Upper lobe of left lung (tissue), 6 donors: ENCODE results near the gene CD58. TPM values are rescaled to one million over a fixed set of nuclear protein-coding genes. Genes with fewer than 3 reads are reported as not detected.

Source experiments
- ATAC-seq, 2 donors: fragments of 200-7000 bp; cut with Tn5 transposase; one replicate each; pipeline ENCODE4 v1.9.1; 2022; ENCODE audit warnings: mild to moderate bottlenecking in 2 of 2, moderate library complexity in 2 of 2; ENCODE audit not compliant: low FRiP score in 2 of 2
- DNase-seq, 2 donors: peaks; one replicate each; pipeline ENCODE4 v3.0.0-alpha.2; 2019 to 2020
- H3K27ac ChIP-seq, 4 donors: fragments of 200-600 bp; sonication (generic); one replicate each; pipeline ENCODE4 v1.5.1; 2016 to 2019
- H3K27me3 ChIP-seq, 4 donors: fragments of 200-600 bp; sonication (generic); one replicate each; pipeline ENCODE4 v1.5.1; 2017 to 2019
- H3K36me3 ChIP-seq, 4 donors: fragments of 200-600 bp; sonication (generic); one replicate each; pipeline ENCODE4 v1.5.1; 2016 to 2019
- H3K4me1 ChIP-seq, 4 donors: fragments of 200-600 bp; sonication (generic); one replicate each; pipeline ENCODE4 v1.5.1; 2018 to 2019
- H3K4me3 ChIP-seq, 4 donors: fragments of 200-600 bp; sonication (generic); one replicate each; pipeline ENCODE4 v1.5.1; 2017 to 2019; ENCODE audit warnings: mild to moderate bottlenecking in 2 of 4, moderate library complexity in 1 of 4
- H3K9me3 ChIP-seq, 4 donors: fragments of 200-600 bp; sonication (generic); one replicate each; pipeline ENCODE4 v1.5.1; 2018 to 2019
- EP300 ChIP-seq, 4 donors: sonication (generic); formaldehyde crosslinking; IDR thresholded peaks; one replicate each; pipeline ENCODE4 v1.5.1; 2017; ENCODE audit warnings: antibody characterized with exemption in 4 of 4, control low read depth in 2 of 4
- POLR2A ChIP-seq, 4 donors: fragments of 450-650 bp; IDR thresholded peaks; one replicate each; pipeline ENCODE4 v1.5.1; 2016 to 2017; ENCODE audit warnings: antibody characterized with exemption in 4 of 4, mild to moderate bottlenecking in 2 of 4
- POLR2AphosphoS5 ChIP-seq, 2 donors: sonication (generic); formaldehyde crosslinking; IDR thresholded peaks; one replicate each; pipeline ENCODE4 v1.5.1; 2017; ENCODE audit warnings: antibody characterized with exemption in 2 of 2
- WGBS, 2 donors: methylation state at CpG; one replicate each; pipeline ENCODE4 v1.1.5; 2017 to 2018; 5-methylcytosine and 5-hydroxymethylcytosine counted together
- total RNA-seq, 6 donors: library from RNA; depleted of rRNA in 4 of 6; stranded (reverse); fragments of >200 nt in 4 of 6; gene quantifications; one replicate each; pipeline versions ENCODE4 v1.1.0 to v1.2.1, GENCODE V29; 2016 to 2021
- TF ChIP-seq, protein P1 (sequence below), 6 experiments: fragments of 450-650 bp in 4 of 6; fragments of 200-600 bp in 2 of 6; sonication (generic) in 2 of 6; IDR thresholded peaks; one replicate each; pipeline ENCODE4 v1.5.1; 2016 to 2019; ENCODE audit warnings: antibody characterized with exemption in 6 of 6
- donor health status: DM: no; HTN: no; CAD: no; lungs with moderate emphysema.
- donor health status: DM: no; HTN: yes; CAD: no; lungs with severe emphysema.

CD58 gene
- total RNA-seq, 6 donors from 2014 or later: 17.8 to 52.0 (median 32.4) TPM

DNA sequence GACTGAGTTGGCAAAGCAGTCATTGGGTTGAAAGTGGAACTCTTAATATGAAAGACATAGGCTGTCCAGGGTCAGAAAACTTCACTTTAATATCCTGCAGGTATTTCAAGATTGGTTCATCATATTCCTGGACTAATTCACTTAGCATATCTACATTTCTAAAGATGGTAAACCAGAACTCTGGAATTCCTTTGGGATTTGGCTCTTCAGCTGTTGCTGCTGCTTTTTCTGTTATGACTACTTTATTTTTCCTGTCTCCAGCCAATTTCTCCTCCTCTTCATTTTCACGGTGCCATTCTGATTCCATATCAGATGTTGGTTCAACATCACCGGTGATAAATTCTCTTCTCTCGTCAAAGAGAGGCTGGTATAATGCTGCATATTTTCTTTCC lies 37.4 kb downstream of the CD58 start:
- TF ChIP-seq POLR2A (IDR thresholded peaks at IDR 0.05): no peak
- TF ChIP-seq EP300 (IDR thresholded peaks at IDR 0.05): no peak
- TF ChIP-seq POLR2AphosphoS5 (IDR thresholded peaks at IDR 0.05): no peak
- TF ChIP-seq, protein P1, sequence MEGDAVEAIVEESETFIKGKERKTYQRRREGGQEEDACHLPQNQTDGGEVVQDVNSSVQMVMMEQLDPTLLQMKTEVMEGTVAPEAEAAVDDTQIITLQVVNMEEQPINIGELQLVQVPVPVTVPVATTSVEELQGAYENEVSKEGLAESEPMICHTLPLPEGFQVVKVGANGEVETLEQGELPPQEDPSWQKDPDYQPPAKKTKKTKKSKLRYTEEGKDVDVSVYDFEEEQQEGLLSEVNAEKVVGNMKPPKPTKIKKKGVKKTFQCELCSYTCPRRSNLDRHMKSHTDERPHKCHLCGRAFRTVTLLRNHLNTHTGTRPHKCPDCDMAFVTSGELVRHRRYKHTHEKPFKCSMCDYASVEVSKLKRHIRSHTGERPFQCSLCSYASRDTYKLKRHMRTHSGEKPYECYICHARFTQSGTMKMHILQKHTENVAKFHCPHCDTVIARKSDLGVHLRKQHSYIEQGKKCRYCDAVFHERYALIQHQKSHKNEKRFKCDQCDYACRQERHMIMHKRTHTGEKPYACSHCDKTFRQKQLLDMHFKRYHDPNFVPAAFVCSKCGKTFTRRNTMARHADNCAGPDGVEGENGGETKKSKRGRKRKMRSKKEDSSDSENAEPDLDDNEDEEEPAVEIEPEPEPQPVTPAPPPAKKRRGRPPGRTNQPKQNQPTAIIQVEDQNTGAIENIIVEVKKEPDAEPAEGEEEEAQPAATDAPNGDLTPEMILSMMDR (IDR thresholded peaks at IDR 0.05): no peak
- Histone ChIP-seq H3K4me1 (peaks cover 0 to 4% (median 2%) of the 10 kb centered on the region in 4 donors), H3K27ac (peak overlapping the region in 1 of 4 donors; percentile 10), H3K27me3 (no peaks in the 10 kb centered on the region), H3K9me3 (no peaks in the 10 kb centered on the region), H3K4me3 (no peak overlapping the region), H3K36me3 (peaks cover 4 to 47% (median 21%) of the 10 kb centered on the region in 4 donors)
- 94 to 96% methylated on average over 3 of the region's 3 CpGs for WGBS, 2 donors
- DNase-seq (no peak), ATAC-seq (no peak)

DNA sequence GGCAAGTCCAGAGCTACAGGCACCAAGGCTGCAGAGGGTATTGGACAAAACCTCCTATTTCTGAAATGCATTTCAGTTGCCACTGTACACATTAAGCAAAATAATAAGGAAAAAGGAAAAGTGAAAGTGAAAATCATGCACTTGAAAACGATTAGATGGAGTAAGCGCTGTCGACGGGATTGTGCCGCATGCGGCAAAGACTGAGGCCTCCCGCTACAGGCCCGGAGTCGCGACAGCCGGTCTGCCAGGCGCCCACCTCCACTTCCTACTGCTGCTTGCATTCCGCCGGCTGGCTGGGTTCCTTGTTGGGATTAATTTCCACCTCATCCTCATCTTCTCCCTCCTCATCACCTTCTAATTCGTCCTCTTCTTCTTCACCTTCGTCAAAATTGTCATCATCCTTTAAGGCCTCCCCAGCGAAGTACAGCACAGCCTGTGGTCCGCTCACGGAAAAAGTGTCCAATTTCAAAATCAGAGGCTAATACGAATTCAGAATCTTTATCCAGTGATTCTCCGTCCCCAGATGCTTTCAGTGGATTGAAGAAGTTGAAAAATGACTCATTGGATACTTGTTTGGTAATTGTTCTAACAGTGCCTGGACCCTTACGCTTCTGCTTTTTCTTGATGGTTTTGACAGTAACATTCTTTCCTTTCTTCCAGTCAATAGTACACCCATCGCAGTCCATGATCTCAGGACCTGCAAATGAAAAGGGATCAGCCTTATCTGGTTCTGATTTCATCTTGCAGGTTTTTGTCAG lies 38.0 kb downstream of the CD58 start:
- Histone ChIP-seq H3K4me1 (peaks cover 0 to 3% (median 0%) of the 10 kb centered on the region in 4 donors), H3K27me3 (no peaks in the 10 kb centered on the region), H3K36me3 (peaks cover 4 to 46% (median 21%) of the 10 kb centered on the region in 4 donors), H3K9me3 (no peaks in the 10 kb centered on the region), H3K4me3 (no peak overlapping the region), H3K27ac (peak overlapping the region in 1 of 4 donors; percentile 10)
- TF ChIP-seq, protein P1 (IDR thresholded peaks at IDR 0.05): no peak
- TF ChIP-seq EP300 (IDR thresholded peaks at IDR 0.05) (no peak), POLR2AphosphoS5 (IDR thresholded peaks at IDR 0.05) (no peak), POLR2A (IDR thresholded peaks at IDR 0.05) (no peak)
- DNase-seq (peak in 1 of 2 donors; percentile 62), ATAC-seq (peak in 1 of 2 donors; percentile 29)
- 89 to 95% methylated on average over 23 of the region's 23 CpGs for WGBS, 2 donors

DNA sequence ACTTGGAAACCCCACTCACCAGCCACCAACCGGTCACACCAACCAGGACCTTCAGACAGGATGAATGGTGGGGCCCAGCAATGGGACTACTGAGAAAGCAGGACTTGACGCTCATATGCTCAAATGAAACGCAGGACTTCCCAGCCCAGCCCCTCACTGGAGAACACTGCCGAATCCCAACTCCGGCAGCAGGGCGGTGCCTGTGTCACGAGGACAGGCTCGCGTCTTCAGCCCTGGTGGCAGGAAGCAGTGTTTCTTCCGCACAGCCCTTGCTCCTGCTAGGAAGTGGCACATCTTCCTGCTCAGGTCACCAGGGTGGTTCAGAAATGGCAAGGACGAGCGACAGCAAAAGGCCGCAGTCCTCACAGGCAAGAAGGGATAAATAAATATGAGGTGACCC lies 38.9 kb downstream of the CD58 start:
- no peak overlapping the region for H3K4me3 ChIP-seq
- H3K36me3 ChIP-seq: peaks cover 4 to 46% (median 21%) of the 10 kb centered on the region in 4 donors
- 85 to 89% methylated on average over 7 to 13 of the region's 13 CpGs for WGBS, 2 donors
- no peaks in the 10 kb centered on the region for H3K9me3 ChIP-seq
- DNase-seq (peak in 1 of 2 donors; percentile 46), ATAC-seq (no peak)
- H3K27ac ChIP-seq: no peak overlapping the region
- TF ChIP-seq EP300 (IDR thresholded peaks at IDR 0.05) (no peak), POLR2A (IDR thresholded peaks at IDR 0.05) (no peak), POLR2AphosphoS5 (IDR thresholded peaks at IDR 0.05) (no peak)
- TF ChIP-seq, protein P1 (IDR thresholded peaks at IDR 0.05): no peak
- H3K4me1 ChIP-seq: peaks cover 0 to 3% (median 0%) of the 10 kb centered on the region in 4 donors
- no peaks in the 10 kb centered on the region for H3K27me3 ChIP-seq

DNA sequence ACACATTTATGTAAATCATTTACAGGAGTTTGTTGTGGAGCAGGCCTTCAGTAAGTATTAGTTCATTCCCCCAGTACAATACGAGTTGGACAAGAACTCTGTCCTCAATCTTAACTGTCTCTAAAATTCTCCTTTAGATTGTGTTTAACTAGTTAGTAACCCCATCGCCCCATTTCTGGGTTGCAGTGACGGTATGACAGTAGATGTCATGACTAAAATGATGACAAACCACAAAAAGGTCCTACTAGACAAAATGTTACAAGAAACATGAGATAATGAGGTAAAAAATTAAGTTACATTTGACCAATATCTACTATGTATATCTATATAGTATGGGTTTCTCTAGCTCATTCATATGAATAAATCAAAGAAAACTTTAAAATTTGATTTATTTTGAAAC lies 41.1 kb downstream of the CD58 start:
- no peak overlapping the region for H3K27ac ChIP-seq
- no peaks in the 10 kb centered on the region for H3K27me3 ChIP-seq
- peaks cover 0 to 32% (median 14%) of the 10 kb centered on the region in 4 donors for H3K36me3 ChIP-seq
- no peak for TF ChIP-seq EP300 (IDR thresholded peaks at IDR 0.05)
- no peak for TF ChIP-seq POLR2A (IDR thresholded peaks at IDR 0.05)
- no peak for TF ChIP-seq POLR2AphosphoS5 (IDR thresholded peaks at IDR 0.05)
- TF ChIP-seq, protein P1 (IDR thresholded peaks at IDR 0.05): no peak
- no peak overlapping the region for H3K4me3 ChIP-seq
- ATAC-seq (no peak), DNase-seq (no peak)
- WGBS, 2 donors: 91 to 93% methylated on average over 3 of the region's 3 CpGs
- no peaks in the 10 kb centered on the region for H3K9me3 ChIP-seq
- peaks cover 0 to 3% (median 0%) of the 10 kb centered on the region in 4 donors for H3K4me1 ChIP-seq
